K562 (cell line): ENCODE measurements around the gene PAIP1. TPM values are rescaled to one million over a fixed set of nuclear protein-coding genes. Genes with fewer than 3 reads are reported as not detected.

ENCODE experiments used
- BRD4 ChIP-seq: fragments of 200-600 bp; sonication (generic); IDR thresholded peaks from 2 replicates; pipeline ENCODE4 v1.6.1; 2017; ENCODE audit warnings: inconsistent platforms
- EHMT2 ChIP-seq: fragments of 450-650 bp; IDR thresholded peaks from 2 replicates; pipeline ENCODE4 v1.6.1; 2018; ENCODE audit warnings: antibody characterized with exemption
- FOXO4 ChIP-seq: fragments of 450-650 bp; formaldehyde crosslinking; IDR thresholded peaks from 2 replicates; pipeline ENCODE4 v1.4.0; 2020; ENCODE audit warnings: mild to moderate bottlenecking, moderate library complexity
- HLTF ChIP-seq: fragments of 450-650 bp; IDR thresholded peaks from 2 replicates; pipeline ENCODE4 v1.6.1; 2016
- MTA3 ChIP-seq: fragments of 450-650 bp; formaldehyde crosslinking; IDR thresholded peaks from 2 replicates; pipeline ENCODE4 v1.6.1; 2017; ENCODE audit warnings: mild to moderate bottlenecking, borderline replicate concordance
- NFYB ChIP-seq: IDR thresholded peaks from 2 replicates; pipeline ENCODE4 v1.6.1; 2011; ENCODE audit warnings: mild to moderate bottlenecking, moderate library complexity; ENCODE audit not compliant: insufficient read length; ENCODE audit errors: extremely low read depth
- SP1 ChIP-seq: sonication (generic); formaldehyde crosslinking; IDR thresholded peaks from 2 replicates; pipeline ENCODE4 v1.8.1; 2022; ENCODE audit warnings: mild to moderate bottlenecking, missing genetic modification reagents
- UBTF ChIP-seq, 2 experiments: IDR thresholded peaks; 2 replicates each; pipeline ENCODE4 v1.6.1; 2012; ENCODE audit warnings: improper control_type of control experiment in 2 of 2, low read depth in 2 of 2, low read length in 2 of 2, borderline replicate concordance in 1 of 2
- ZFP36 ChIP-seq: fragments of 150-350 bp; IDR thresholded peaks from 2 replicates; pipeline ENCODE4 v1.6.1; 2018; ENCODE audit warnings: low read length, low read depth; ENCODE audit not compliant: partially characterized antibody
- ZNF146 ChIP-seq: IDR thresholded peaks from one replicate; pipeline ENCODE4 v1.6.1; 2018; ENCODE audit warnings: missing compliant biosample characterization; ENCODE audit not compliant: unreplicated experiment
- ZNF224 ChIP-seq: sonication (generic); formaldehyde crosslinking; IDR thresholded peaks from 2 replicates; pipeline ENCODE4 v1.8.0; 2022; ENCODE audit warnings: mild to moderate bottlenecking, missing genetic modification reagents
- ZNF274 ChIP-seq: IDR thresholded peaks from 2 replicates; pipeline ENCODE4 v1.6.1; 2011; ENCODE audit warnings: low read depth, mild to moderate bottlenecking, low read length, moderate library complexity, borderline replicate concordance
- ZNF395 ChIP-seq: fragments of 200-800 bp; sonication (Bioruptor generic); IDR thresholded peaks from 2 replicates; pipeline ENCODE4 v1.6.1; 2017; ENCODE audit warnings: missing genetic modification characterization, missing compliant biosample characterization
- ZNF609 ChIP-seq: sonication (generic); formaldehyde crosslinking; IDR thresholded peaks from 2 replicates; pipeline ENCODE4 v1.8.1; 2023; ENCODE audit warnings: missing genetic modification reagents, mild to moderate bottlenecking, borderline replicate concordance
- polyA plus RNA-seq, 8 experiments: library from polyadenylated mRNA; depleted of rRNA in 4 of 8; stranded (reverse) in 5 of 8; unstranded in 3 of 8; fragments of >200 nt; fragmentation: Nextera tagmentation in 2 of 8; fragmentation: Illumina TruSeq in 1 of 8; extraction: Ambion mirVana in 2 of 8; extraction: Trizol in 1 of 8; gene quantifications; 2 replicates each; pipeline versions ENCODE4 v1.2.1 to v1.2.3, GENCODE V29; 2011 to 2014; ENCODE audit warnings: inconsistent platforms in 1 of 8, missing spikeins in 1 of 8
- total RNA-seq, 7 experiments: library from RNA; depleted of rRNA in 6 of 7; stranded (reverse); fragments of >200 nt in 6 of 7; fragmentation: Illumina TruSeq in 2 of 7; extraction: Trizol in 2 of 7; gene quantifications; 2 replicates each; pipeline versions ENCODE4 v1.2.1 to v1.2.3, GENCODE V29; 2011 to 2021; ENCODE audit warnings: low replicate concordance in 1 of 7

The PAIP1 gene
- total and polyA plus RNA-seq, 9 of the 15 experiments (the other 6 are each of a cell fraction or from before 2014, with no cell fraction given) = 51.7 to 181 (median 102) TPM

- TF ChIP-seq UBTF (IDR thresholded peaks at IDR 0.05; ENCODE audit: borderline replicate concordance in 1 of 2, low read depth in 2 of 2, low read length in 2 of 2) = no peak
- TF ChIP-seq NFYB = no peak
- 0 out of 2 replicates have a peak, but pooled peaks have one; percentile 11 for TF ChIP-seq SP1 (CRISPR knock-in tag)
- peak; percentile 53; the same call in 1 of the 2 replicates for TF ChIP-seq EHMT2
- no peak for TF ChIP-seq ZNF609 (CRISPR knock-in tag)
- TF ChIP-seq BRD4 = no peak
- TF ChIP-seq HLTF = no peak
- no peak for TF ChIP-seq FOXO4 (CRISPR knock-in tag)
- TF ChIP-seq ZNF395 (CRISPR knock-in tag) = 0 out of 2 replicates have a peak, but pooled peaks have one; percentile 13
- no peak for TF ChIP-seq ZFP36
- TF ChIP-seq ZNF146 = no peak
- TF ChIP-seq MTA3 = no peak
- TF ChIP-seq ZNF274 = no peak
- TF ChIP-seq ZNF224 (CRISPR knock-in tag) = no peak
Measured at GRCh38 chr5:43515678-43516048, 41.2 kb downstream of the PAIP1 start (continued).
